Measurements from ENCODE around the gene PCSK6.

PCSK6 gene

DNA sequence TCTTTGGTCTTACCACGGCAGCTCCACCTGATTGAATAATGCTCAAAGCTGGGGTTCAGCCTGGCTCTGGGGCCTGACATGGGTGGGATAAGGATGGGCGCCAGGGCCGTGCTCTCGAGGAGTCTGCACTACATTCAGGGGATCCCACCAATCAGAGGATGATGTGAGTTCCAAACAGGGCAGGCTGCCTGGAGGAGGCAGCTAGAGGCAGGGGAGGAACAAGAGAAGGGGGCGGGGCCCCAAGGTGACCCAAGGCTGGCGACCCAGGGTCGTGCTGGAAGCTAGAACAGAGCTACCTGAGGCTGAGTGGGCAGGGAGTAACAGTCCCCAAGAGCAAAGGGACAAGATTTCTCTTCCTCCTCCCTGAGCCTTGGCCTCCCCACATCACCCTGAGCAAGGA, 56.1 kb downstream of the PCSK6 start:
- Histone ChIP-seq H3K4me3 (replicated peaks; ENCODE audit: insufficient read depth, low read length) (no peak overlapping the region), H3K27ac (replicated peaks) (no peak overlapping the region), H3K27me3 (ENCODE audit: insufficient read depth, poor library complexity, severe bottlenecking) (no peaks in the 10 kb centered on the region)
- TF ChIP-seq, protein P1, sequence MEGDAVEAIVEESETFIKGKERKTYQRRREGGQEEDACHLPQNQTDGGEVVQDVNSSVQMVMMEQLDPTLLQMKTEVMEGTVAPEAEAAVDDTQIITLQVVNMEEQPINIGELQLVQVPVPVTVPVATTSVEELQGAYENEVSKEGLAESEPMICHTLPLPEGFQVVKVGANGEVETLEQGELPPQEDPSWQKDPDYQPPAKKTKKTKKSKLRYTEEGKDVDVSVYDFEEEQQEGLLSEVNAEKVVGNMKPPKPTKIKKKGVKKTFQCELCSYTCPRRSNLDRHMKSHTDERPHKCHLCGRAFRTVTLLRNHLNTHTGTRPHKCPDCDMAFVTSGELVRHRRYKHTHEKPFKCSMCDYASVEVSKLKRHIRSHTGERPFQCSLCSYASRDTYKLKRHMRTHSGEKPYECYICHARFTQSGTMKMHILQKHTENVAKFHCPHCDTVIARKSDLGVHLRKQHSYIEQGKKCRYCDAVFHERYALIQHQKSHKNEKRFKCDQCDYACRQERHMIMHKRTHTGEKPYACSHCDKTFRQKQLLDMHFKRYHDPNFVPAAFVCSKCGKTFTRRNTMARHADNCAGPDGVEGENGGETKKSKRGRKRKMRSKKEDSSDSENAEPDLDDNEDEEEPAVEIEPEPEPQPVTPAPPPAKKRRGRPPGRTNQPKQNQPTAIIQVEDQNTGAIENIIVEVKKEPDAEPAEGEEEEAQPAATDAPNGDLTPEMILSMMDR (IDR thresholded peaks at IDR 0.05; ENCODE audit: insufficient read depth, low read length) = no peak
- TF ChIP-seq POLR2AphosphoS5 (IDR thresholded peaks at IDR 0.05; ENCODE audit: low read depth) = no peak
- no peak for TF ChIP-seq GABPA (IDR thresholded peaks at IDR 0.05; ENCODE audit: low read depth)
- TF ChIP-seq SPI1 (IDR thresholded peaks at IDR 0.05; ENCODE audit: borderline replicate concordance, low read depth) = no peak
- TF ChIP-seq, protein P2, sequence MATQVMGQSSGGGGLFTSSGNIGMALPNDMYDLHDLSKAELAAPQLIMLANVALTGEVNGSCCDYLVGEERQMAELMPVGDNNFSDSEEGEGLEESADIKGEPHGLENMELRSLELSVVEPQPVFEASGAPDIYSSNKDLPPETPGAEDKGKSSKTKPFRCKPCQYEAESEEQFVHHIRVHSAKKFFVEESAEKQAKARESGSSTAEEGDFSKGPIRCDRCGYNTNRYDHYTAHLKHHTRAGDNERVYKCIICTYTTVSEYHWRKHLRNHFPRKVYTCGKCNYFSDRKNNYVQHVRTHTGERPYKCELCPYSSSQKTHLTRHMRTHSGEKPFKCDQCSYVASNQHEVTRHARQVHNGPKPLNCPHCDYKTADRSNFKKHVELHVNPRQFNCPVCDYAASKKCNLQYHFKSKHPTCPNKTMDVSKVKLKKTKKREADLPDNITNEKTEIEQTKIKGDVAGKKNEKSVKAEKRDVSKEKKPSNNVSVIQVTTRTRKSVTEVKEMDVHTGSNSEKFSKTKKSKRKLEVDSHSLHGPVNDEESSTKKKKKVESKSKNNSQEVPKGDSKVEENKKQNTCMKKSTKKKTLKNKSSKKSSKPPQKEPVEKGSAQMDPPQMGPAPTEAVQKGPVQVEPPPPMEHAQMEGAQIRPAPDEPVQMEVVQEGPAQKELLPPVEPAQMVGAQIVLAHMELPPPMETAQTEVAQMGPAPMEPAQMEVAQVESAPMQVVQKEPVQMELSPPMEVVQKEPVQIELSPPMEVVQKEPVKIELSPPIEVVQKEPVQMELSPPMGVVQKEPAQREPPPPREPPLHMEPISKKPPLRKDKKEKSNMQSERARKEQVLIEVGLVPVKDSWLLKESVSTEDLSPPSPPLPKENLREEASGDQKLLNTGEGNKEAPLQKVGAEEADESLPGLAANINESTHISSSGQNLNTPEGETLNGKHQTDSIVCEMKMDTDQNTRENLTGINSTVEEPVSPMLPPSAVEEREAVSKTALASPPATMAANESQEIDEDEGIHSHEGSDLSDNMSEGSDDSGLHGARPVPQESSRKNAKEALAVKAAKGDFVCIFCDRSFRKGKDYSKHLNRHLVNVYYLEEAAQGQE (IDR thresholded peaks at IDR 0.05; ENCODE audit: insufficient replicate concordance, low read depth) = no peak
- DNase-seq (ENCODE audit: low read depth in 1 of 2, low spot score in 1 of 2) = no peak

DNA sequence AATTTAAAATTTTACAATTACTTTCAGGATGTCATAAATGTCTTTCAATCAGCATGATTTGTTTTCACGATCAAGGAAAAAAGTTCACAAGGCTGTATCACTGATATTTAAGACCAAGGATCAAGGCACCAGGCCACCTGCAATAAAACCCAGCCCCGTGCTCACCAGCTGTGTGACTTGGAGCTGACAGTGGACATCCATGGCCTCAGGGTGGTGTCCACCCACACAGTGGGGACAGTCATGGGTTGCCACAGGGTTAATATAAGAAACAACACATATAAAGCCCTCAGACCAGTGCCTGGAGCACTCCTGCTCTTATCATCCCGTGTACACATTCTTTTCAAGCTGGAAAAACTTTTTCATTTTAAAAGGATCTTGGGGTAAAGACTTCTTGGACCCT, 56.5 kb downstream of the PCSK6 start:
- TF ChIP-seq POLR2AphosphoS5 (IDR thresholded peaks at IDR 0.05; ENCODE audit: low read depth) (no peak), GABPA (IDR thresholded peaks at IDR 0.05; ENCODE audit: low read depth) (no peak), SPI1 (IDR thresholded peaks at IDR 0.05; ENCODE audit: borderline replicate concordance, low read depth) (no peak)
- TF ChIP-seq, protein P2 (IDR thresholded peaks at IDR 0.05; ENCODE audit: insufficient replicate concordance, low read depth) = no peak
- TF ChIP-seq, protein P1 (IDR thresholded peaks at IDR 0.05; ENCODE audit: insufficient read depth, low read length) = no peak
- Histone ChIP-seq H3K27ac (replicated peaks) (no peak overlapping the region), H3K27me3 (ENCODE audit: insufficient read depth, poor library complexity, severe bottlenecking) (no peaks in the 10 kb centered on the region), H3K4me3 (replicated peaks; ENCODE audit: insufficient read depth, low read length) (no peak overlapping the region)
- no peak for DNase-seq (ENCODE audit: low read depth in 1 of 2, low spot score in 1 of 2)

DNA sequence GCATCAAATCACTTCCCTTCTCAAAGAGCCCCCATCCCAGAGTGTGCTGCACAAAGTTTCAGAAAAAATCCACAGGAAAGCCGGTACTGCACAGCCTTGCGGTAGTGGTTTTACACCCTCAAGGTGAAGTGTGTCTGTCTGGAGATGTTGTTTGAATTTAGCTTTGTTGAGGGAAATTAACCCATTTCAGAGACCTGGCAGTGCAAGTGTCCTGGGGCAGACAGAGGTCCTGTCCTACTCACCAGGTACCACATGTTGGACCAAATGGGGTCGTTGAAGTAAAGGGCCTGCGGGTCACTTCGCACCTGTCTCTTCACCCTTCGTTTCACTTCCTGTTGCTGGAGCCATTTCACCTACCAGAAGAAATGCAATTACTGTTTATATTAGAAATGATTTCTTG, 57.8 kb downstream of the PCSK6 start:
- Histone ChIP-seq H3K27me3 (ENCODE audit: insufficient read depth, poor library complexity, severe bottlenecking) (no peaks in the 10 kb centered on the region), H3K4me3 (replicated peaks; ENCODE audit: insufficient read depth, low read length) (no peak overlapping the region), H3K27ac (replicated peaks) (no peak overlapping the region)
- no peak for DNase-seq (ENCODE audit: low read depth in 1 of 2, low spot score in 1 of 2)
- no peak for TF ChIP-seq SPI1 (IDR thresholded peaks at IDR 0.05; ENCODE audit: borderline replicate concordance, low read depth)

DNA sequence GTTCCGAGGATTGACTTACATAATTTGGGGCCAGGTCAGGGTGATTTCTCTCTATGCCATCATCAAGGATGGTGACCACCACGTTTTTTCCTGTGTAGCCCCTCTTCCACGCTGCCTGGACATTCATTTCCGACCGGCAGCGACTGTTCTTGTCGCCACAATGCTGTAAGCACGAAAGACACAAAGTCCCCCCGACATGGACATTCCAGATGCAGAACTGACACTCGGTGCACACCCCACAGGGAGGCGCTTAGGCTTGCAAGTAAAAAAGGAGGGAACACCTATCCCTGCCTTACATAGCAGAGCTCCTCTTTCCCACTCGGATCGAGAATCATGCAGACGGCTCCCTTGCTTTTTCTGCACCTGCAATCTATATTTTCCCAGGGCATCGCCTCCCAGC, 58.2 kb downstream of the PCSK6 start:
- DNase-seq (ENCODE audit: low read depth in 1 of 2, low spot score in 1 of 2) = no peak
- Histone ChIP-seq H3K27ac (replicated peaks) (no peak overlapping the region), H3K27me3 (ENCODE audit: insufficient read depth, poor library complexity, severe bottlenecking) (no peaks in the 10 kb centered on the region), H3K4me3 (replicated peaks; ENCODE audit: insufficient read depth, low read length) (no peak overlapping the region)
- TF ChIP-seq POLR2AphosphoS5 (IDR thresholded peaks at IDR 0.05; ENCODE audit: low read depth) (no peak), SPI1 (IDR thresholded peaks at IDR 0.05; ENCODE audit: borderline replicate concordance, low read depth) (no peak), GABPA (IDR thresholded peaks at IDR 0.05; ENCODE audit: low read depth) (no peak)
- TF ChIP-seq, protein P2 (IDR thresholded peaks at IDR 0.05; ENCODE audit: insufficient replicate concordance, low read depth) = no peak
- TF ChIP-seq, protein P1 (IDR thresholded peaks at IDR 0.05; ENCODE audit: insufficient read depth, low read length) = no peak

Measured in HL-60 (cell line).